Epithelial cell of proximal tubule (primary cell): ENCODE results near the gene MED9. TPM values are rescaled to one million over a fixed set of nuclear protein-coding genes. Genes with fewer than 3 reads are reported as not detected.

ENCODE experiments used
- DNase-seq: peaks from one replicate; pipeline ENCODE4 v3.0.0-alpha.2; 2011; ENCODE audit warnings: low read depth
- H3K4me3 ChIP-seq: 2 replicates; pipeline ENCODE4 v1.5.1; 2011; ENCODE audit warnings: low read depth, mild to moderate bottlenecking, low read length
- total RNA-seq: library from RNA; depleted of rRNA; stranded (reverse); fragments of >200 nt; gene quantifications from 2 replicates; pipeline ENCODE4 v1.2.3, GENCODE V29; 2015
- TF ChIP-seq, protein P1 (sequence below): conservative IDR thresholded peaks from 2 replicates; pipeline ENCODE4 v1.5.1; 2012; ENCODE audit warnings: low read depth, mild to moderate bottlenecking, low read length

The MED9 gene
- total RNA-seq, 1 donor from 2014 or later: 11.8 TPM

DNA sequence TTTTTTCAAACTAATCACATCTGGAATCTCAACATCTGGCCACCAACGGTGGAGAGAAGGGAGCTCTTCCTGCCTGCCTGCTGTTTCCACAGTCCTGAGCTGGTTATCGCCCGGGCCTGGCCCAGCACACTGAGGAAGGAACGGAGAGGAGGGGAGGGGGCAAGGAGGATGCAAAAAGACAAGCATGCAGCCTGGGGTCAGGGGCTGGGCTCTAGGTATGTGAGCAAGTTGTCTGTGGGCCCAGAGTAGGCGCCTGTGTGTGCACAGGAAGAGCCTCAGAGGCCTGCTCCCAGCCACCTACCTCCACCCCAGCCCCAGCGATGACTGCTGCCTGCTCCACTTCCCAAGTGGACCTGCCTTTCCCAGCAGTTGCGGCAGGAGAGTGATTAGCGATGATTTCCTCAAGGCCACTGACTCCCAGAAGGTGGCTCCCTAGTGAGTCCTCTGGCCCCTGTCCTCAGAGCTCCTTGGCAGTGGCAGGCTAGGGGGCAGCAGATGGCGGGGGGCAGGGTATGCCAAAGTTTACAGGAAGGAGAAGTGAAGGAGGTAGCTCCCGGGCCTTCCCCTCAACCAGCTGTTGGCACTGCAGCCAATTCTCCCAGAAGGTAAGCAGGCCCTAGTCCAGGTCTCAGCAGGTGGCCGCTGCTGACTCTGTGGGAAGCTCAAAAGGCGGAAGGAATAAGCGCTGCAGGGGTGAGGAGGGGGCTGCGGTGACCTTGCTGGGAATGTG, 46.4 kb downstream of the MED9 start:
- TF ChIP-seq, protein P1, sequence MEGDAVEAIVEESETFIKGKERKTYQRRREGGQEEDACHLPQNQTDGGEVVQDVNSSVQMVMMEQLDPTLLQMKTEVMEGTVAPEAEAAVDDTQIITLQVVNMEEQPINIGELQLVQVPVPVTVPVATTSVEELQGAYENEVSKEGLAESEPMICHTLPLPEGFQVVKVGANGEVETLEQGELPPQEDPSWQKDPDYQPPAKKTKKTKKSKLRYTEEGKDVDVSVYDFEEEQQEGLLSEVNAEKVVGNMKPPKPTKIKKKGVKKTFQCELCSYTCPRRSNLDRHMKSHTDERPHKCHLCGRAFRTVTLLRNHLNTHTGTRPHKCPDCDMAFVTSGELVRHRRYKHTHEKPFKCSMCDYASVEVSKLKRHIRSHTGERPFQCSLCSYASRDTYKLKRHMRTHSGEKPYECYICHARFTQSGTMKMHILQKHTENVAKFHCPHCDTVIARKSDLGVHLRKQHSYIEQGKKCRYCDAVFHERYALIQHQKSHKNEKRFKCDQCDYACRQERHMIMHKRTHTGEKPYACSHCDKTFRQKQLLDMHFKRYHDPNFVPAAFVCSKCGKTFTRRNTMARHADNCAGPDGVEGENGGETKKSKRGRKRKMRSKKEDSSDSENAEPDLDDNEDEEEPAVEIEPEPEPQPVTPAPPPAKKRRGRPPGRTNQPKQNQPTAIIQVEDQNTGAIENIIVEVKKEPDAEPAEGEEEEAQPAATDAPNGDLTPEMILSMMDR: no peak
- no peak for DNase-seq
- no peak overlapping the region for H3K4me3 ChIP-seq

DNA sequence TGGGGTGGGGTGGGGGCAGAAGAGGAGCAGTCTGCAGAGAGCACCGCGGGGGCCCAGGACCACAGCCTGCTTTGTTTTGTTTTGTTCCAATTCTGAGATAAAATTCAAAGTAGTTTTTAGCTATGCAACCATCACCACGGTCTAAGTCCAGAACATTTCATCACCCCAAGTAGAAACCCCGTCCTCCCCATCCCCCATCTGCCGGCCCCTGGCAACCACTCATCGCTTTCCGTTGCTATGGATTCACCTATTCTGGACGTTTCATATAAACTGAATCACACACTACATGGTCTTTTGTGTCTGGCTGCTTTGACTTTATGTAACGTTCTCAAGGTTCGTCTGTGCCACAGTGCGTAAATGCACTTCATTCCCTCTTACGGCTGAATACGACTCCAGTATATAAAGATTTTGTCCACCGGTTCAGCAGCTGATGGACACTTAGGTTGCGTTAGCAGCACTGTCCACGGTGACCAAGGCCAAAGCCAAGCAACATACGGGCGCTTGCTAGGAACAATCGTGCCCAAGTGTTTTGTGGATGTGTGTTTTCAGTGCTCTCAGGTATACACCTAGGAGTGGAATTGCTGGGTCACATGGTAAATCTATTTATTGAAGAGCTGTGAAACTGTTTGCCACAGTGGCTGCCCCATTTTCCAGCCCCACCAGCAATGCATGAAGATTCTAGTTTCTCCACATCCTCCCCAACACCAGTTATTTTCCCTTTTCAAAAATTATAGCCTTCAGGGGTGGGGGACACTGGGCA, 47.1 kb downstream of the MED9 start:
- TF ChIP-seq, protein P1: no peak
- DNase-seq: no peak

DNA sequence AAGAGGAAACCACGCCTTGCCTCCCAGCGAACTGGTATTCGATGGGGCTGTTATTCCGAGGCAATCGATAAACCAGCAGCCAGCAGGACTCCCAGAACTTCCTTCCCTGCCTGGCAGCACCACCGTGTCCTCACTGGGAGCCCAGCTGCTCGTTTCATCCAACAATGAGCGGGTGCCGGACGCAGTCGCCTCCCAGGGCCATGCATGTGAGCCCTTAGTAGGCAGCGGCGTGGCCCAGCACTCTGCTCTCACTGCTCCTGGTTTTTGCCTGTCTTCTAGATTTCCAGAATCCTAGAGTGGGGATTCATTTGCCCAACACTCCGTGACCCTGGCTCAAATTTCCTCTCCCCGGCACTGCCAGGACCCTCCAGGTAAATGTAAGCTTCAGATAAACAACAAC, 48.5 kb downstream of the MED9 start:
- H3K4me3 ChIP-seq: no peak overlapping the region
- TF ChIP-seq, protein P1: no peak
- no peak for DNase-seq

More for the DNA sequence above, 47.1 kb downstream of the MED9 start:
- no peak overlapping the region for H3K4me3 ChIP-seq

DNA sequence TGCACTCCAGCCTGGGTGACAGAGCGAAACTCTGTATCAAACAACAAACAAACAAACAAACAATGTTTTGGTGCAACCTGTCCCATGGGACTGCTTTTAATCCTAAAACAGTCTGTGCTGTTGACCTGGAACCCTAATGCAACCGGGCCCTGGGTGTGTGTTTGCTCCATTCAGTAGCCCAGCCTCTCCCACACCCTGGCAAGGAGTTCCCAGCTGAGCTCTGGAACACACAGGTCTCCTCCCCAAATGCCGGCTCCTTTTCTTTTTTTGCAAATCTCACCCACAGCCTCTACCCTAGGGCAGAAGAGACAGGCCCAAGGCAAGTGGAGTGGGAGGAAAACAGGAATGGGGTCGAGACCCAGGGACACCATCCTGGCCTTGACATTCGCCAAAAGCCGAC, 49.2 kb downstream of the MED9 start:
- TF ChIP-seq, protein P1: no peak
- H3K4me3 ChIP-seq: no peak overlapping the region
- no peak for DNase-seq

DNA sequence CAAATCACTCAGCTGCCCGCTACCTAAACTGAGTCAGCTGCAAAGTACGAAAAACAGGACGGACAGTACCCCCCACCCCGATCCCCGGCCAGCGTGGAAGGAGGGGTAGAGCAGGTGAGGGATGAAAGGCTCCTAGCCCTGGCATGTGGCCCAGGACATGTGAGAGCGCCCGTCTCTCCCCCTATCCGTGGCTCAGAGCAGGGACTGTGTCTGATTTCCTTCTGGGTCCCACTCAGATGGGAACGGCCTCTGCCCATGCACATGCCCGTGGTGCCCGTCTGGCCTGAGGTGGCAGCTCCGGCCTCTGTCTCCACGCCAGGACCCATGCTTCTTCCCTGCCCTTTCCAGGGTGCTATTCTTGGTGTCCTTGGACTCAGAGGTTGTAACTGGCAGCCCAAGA, 49.6 kb downstream of the MED9 start:
- TF ChIP-seq, protein P1: no peak
- DNase-seq: no peak
- H3K4me3 ChIP-seq: no peak overlapping the region

DNA sequence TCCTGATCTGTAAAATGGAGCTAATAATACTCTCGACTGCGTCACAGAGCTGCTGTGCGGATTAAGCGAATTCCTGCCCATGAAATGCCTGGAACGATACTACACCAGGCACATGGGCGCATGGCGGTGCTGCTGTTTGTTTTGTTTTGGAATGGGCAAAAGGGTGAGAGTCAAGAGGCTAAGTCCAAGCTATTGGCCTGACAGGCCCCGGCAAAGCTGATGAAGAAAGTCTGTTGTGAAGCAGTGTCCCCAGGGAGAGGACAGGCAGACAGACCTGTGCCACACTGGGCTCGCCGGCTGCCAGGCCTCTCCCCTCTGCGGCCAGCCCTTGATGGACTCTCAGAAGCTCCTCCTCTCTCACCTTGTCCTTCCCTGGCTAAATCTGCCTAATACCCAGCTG, 50.7 kb downstream of the MED9 start:
- no peak overlapping the region for H3K4me3 ChIP-seq
- TF ChIP-seq, protein P1: no peak
- DNase-seq: no peak
